ENCODE results near the gene MBNL1.
A peak's percentile ranks its signal among the peaks of the same experiment; 100 is the strongest.
"Not testable (repeated sequence)": the region's sequence is repeated elsewhere in the genome, so short reads cannot be mapped to it uniquely, and the experiment has no call there.

Gene MBNL1

DNA sequence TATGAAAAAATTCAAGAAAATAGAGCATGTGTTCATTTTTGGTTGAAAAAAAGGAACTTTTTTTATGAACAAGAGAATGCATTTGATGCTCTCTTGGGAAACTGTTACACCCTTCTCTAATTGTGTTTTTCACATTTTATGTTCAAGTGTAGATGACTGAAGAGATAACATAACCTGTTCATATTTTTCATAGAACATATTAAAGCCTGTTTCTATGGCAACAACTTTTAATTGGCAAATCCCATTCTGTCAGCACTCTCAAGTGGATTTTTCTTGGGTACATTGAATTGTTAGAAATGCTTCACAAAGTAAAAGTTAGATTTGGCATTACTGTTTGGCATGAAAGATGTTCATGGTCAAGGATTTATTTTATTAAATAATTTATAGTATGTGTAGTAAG lies 117.5 kb downstream of the MBNL1 start:
- H3K4me1 ChIP-seq (ENCODE audit: control insufficient read depth in 5 of 5, insufficient read depth in 5 of 5, low read length in 5 of 5): peaks cover 0 to 45% (median 37%) of the 10 kb centered on the region in 5 donors
- no peaks in the 10 kb centered on the region for H3K9me3 ChIP-seq (ENCODE audit: control insufficient read depth in 5 of 5, low read length in 5 of 5)
- no peak overlapping the region for H3K4me3 ChIP-seq (ENCODE audit: low read depth in 1 of 5, low read length in 5 of 5)
- peaks cover 0 to 3% (median 0%) of the 10 kb centered on the region in 5 donors for H3K36me3 ChIP-seq (ENCODE audit: control insufficient read depth in 5 of 5, insufficient read depth in 5 of 5, low read length in 5 of 5)
- peak overlapping the region; percentile 81 for H3K27ac ChIP-seq (ENCODE audit: low read depth, low read length)
- no peaks in the 10 kb centered on the region for H3K27me3 ChIP-seq (ENCODE audit: control insufficient read depth in 5 of 5, insufficient read depth in 4 of 5, low read length in 5 of 5)
- H3K9ac ChIP-seq (ENCODE audit: low read length in 5 of 5): no peak overlapping the region

DNA sequence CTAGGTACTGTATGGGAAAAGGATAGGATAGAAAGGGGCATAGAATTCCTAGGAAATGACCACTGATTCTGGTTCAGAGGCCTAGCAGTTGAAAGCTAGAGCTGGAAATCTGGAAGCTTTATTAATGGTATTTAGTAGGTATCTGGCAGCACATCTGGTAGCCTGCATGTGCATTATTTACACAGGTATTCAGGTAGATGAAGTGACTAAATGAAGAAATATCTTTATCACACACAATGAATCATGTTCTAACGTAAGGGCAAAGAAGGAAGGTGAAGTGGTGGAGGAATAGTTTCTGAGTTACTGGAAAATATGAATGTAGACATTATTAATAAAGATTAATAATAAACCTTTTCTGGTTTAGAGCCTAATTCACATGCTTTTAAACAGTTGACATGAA lies 119.9 kb downstream of the MBNL1 start:
- Histone ChIP-seq H3K27ac (ENCODE audit: low read depth, low read length) (no peak overlapping the region), H3K9ac (ENCODE audit: low read length in 5 of 5) (no peak overlapping the region), H3K4me3 (ENCODE audit: low read depth in 1 of 5, low read length in 5 of 5) (no peak overlapping the region), H3K4me1 (ENCODE audit: control insufficient read depth in 5 of 5, insufficient read depth in 5 of 5, low read length in 5 of 5) (peaks cover 0 to 54% (median 40%) of the 10 kb centered on the region in 5 donors), H3K36me3 (ENCODE audit: control insufficient read depth in 5 of 5, insufficient read depth in 5 of 5, low read length in 5 of 5) (peaks cover 0 to 3% (median 0%) of the 10 kb centered on the region in 5 donors), H3K9me3 (ENCODE audit: control insufficient read depth in 5 of 5, low read length in 5 of 5) (no peaks in the 10 kb centered on the region), H3K27me3 (ENCODE audit: control insufficient read depth in 5 of 5, insufficient read depth in 4 of 5, low read length in 5 of 5) (no peaks in the 10 kb centered on the region)

DNA sequence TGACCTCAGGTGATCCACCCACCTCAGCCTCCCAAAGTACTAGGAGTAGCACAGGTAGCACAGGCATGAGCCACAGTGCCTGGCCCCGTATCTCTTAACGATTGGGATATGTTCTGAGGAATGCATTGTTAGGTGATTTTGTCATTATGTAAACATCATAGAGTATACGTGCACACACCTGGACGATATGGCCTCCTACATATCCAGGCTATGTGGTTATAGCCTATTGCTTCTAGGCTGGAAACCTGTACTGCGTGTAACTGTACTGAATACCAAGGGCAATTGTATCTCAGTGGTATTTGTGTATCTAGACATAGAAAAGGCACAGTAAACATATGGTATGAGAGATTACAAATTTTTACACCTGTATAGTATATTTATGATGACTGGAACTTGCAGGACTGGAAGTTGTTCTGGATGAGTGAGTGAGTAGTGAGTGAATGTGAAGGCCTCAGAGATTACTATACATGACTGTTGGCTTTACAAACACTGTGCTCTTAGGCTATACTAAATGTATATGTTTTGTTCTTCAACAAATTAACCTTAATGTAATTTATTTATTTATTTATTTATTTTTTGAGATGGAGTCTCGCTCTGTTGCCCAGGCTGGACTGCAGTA lies 120.7 kb downstream of the MBNL1 start:
- Histone ChIP-seq H3K4me3 (ENCODE audit: low read depth in 1 of 5, low read length in 5 of 5) (no peak overlapping the region), H3K9me3 (ENCODE audit: control insufficient read depth in 5 of 5, low read length in 5 of 5) (no peaks in the 10 kb centered on the region), H3K9ac (ENCODE audit: low read length in 5 of 5) (no peak overlapping the region), H3K36me3 (ENCODE audit: control insufficient read depth in 5 of 5, insufficient read depth in 5 of 5, low read length in 5 of 5) (peaks cover 0 to 3% (median 2%) of the 10 kb centered on the region in 5 donors), H3K27me3 (ENCODE audit: control insufficient read depth in 5 of 5, insufficient read depth in 4 of 5, low read length in 5 of 5) (no peaks in the 10 kb centered on the region), H3K4me1 (ENCODE audit: control insufficient read depth in 5 of 5, insufficient read depth in 5 of 5, low read length in 5 of 5) (peaks cover 0 to 49% (median 36%) of the 10 kb centered on the region in 5 donors), H3K27ac (ENCODE audit: low read depth, low read length) (no peak overlapping the region)

DNA sequence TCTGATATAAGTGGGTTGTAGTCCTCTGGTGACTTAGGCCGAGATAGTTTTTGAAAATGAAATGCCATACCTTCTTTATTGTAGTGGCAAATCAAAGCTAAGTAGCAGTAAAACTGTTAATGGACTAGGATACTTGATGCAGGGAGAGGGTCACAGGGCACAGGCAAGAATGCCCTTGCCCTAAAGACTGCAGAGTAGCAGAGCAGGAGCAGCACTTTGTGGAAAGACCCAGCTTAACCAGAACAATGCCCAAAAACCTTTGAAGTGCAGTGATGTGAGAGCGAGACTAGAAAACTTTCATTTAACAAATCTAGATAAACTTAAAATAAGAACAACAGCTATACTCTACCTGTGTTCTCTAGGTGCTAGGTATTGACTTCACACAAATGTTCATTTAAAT lies 121.9 kb downstream of the MBNL1 start:
- peaks cover 0 to 3% (median 2%) of the 10 kb centered on the region in 5 donors for H3K36me3 ChIP-seq (ENCODE audit: control insufficient read depth in 5 of 5, insufficient read depth in 5 of 5, low read length in 5 of 5)
- H3K9ac ChIP-seq (ENCODE audit: low read length in 5 of 5): peak overlapping the region in 1 of 5 donors; percentile 46
- no peak overlapping the region for H3K4me3 ChIP-seq (ENCODE audit: low read depth in 1 of 5, low read length in 5 of 5)
- no peak overlapping the region for H3K27ac ChIP-seq (ENCODE audit: low read depth, low read length)
- H3K9me3 ChIP-seq (ENCODE audit: control insufficient read depth in 5 of 5, low read length in 5 of 5): no peaks in the 10 kb centered on the region
- H3K4me1 ChIP-seq (ENCODE audit: control insufficient read depth in 5 of 5, insufficient read depth in 5 of 5, low read length in 5 of 5): peaks cover 0 to 49% (median 29%) of the 10 kb centered on the region in 5 donors
- no peaks in the 10 kb centered on the region for H3K27me3 ChIP-seq (ENCODE audit: control insufficient read depth in 5 of 5, insufficient read depth in 4 of 5, low read length in 5 of 5)

DNA sequence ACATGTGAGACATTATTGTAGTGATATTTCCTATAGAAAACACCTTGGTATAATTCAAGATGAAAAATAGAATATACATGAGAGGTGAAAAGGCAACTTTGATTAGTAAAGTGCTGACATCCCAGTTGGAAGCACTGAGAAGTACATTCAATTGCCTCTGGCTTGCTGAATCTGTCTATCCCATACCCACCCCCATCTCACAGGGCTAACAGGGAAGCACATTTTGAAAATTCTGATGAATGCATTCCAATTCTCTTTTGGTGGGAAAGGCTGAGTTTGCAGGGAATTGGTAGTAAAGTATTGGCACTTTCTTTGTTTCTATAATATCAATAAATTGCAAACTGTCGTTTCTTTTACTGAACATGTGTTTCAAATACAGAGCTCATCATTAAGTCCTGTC lies 122.9 kb downstream of the MBNL1 start:
- peaks cover 0 to 43% (median 23%) of the 10 kb centered on the region in 5 donors for H3K4me1 ChIP-seq (ENCODE audit: control insufficient read depth in 5 of 5, insufficient read depth in 5 of 5, low read length in 5 of 5)
- H3K4me3 ChIP-seq (ENCODE audit: low read depth in 1 of 5, low read length in 5 of 5): no peak overlapping the region
- peaks cover 0 to 7% (median 2%) of the 10 kb centered on the region in 5 donors for H3K36me3 ChIP-seq (ENCODE audit: control insufficient read depth in 5 of 5, insufficient read depth in 5 of 5, low read length in 5 of 5)
- H3K9me3 ChIP-seq (ENCODE audit: control insufficient read depth in 5 of 5, low read length in 5 of 5): no peaks in the 10 kb centered on the region
- H3K9ac ChIP-seq (ENCODE audit: low read length in 5 of 5): no peak overlapping the region
- H3K27me3 ChIP-seq (ENCODE audit: control insufficient read depth in 5 of 5, insufficient read depth in 4 of 5, low read length in 5 of 5): no peaks in the 10 kb centered on the region
- H3K27ac ChIP-seq (ENCODE audit: low read depth, low read length): no peak overlapping the region

DNA sequence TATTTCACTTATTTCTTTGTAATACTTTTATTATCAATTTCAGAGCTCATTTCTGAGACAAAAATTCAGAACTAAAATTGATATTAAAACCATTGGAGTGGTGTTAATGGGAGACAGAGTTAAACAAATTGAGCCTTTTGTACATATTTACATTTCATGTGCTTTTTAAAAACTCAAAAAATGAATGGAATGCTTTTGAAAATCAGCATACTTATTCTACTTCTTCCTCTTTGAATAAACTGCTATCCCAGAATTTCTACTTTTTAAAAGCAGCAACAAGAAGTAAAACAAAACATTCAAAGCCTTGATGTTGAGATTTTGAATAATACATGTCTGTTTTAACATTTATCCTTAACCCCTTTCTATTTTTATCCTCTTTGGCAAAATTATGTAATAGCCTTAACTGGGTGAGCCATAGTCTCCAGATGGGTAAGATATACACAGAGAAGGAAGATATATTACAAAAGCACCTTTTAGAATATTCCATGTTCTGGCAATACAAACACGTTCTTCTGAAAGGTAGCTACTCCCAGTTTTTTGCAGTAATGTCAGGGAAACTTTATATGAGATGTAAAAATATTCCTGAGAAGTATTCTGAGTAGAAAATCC lies 123.6 kb downstream of the MBNL1 start:
- peak overlapping the region; percentile 48 for H3K27ac ChIP-seq (ENCODE audit: low read depth, low read length)

DNA sequence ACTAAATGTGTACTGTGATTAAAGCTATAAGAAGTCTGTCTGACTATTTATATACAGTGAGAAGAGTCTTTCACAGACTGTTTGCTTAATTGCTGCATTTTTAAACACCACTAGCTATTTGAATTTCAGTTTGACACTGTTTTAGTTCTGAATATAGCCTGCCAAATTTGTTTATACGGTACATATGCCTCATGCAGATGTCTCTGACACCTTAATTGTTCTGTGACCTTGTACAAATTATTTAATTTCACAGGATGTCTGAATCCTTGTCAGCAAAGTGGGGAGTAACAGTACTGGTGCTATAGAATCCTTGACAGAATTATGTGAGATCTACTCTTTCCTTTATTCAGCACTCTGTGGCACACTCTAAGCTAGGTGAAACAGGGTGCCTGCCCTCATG lies 125.5 kb downstream of the MBNL1 start:
- no peak overlapping the region for H3K27ac ChIP-seq (ENCODE audit: low read depth, low read length)
- no peaks in the 10 kb centered on the region for H3K27me3 ChIP-seq (ENCODE audit: control insufficient read depth in 5 of 5, insufficient read depth in 4 of 5, low read length in 5 of 5)
- H3K36me3 ChIP-seq (ENCODE audit: control insufficient read depth in 5 of 5, insufficient read depth in 5 of 5, low read length in 5 of 5): peaks cover 0 to 6% (median 2%) of the 10 kb centered on the region in 5 donors
- no peak overlapping the region for H3K9ac ChIP-seq (ENCODE audit: low read length in 5 of 5)
- no peaks in the 10 kb centered on the region for H3K9me3 ChIP-seq (ENCODE audit: control insufficient read depth in 5 of 5, low read length in 5 of 5)
- peaks cover 0 to 46% (median 33%) of the 10 kb centered on the region in 5 donors for H3K4me1 ChIP-seq (ENCODE audit: control insufficient read depth in 5 of 5, insufficient read depth in 5 of 5, low read length in 5 of 5)
- no peak overlapping the region for H3K4me3 ChIP-seq (ENCODE audit: low read depth in 1 of 5, low read length in 5 of 5)

More for the DNA sequence above, 123.6 kb downstream of the MBNL1 start:
- Histone ChIP-seq H3K36me3 (ENCODE audit: control insufficient read depth in 5 of 5, insufficient read depth in 5 of 5, low read length in 5 of 5) (peaks cover 0 to 7% (median 2%) of the 10 kb centered on the region in 5 donors), H3K4me1 (ENCODE audit: control insufficient read depth in 5 of 5, insufficient read depth in 5 of 5, low read length in 5 of 5) (peaks cover 0 to 40% (median 23%) of the 10 kb centered on the region in 5 donors), H3K9ac (ENCODE audit: low read length in 5 of 5) (no peak overlapping the region), H3K4me3 (ENCODE audit: low read depth in 1 of 5, low read length in 5 of 5) (no peak overlapping the region), H3K27me3 (ENCODE audit: control insufficient read depth in 5 of 5, insufficient read depth in 4 of 5, low read length in 5 of 5) (no peaks in the 10 kb centered on the region), H3K9me3 (ENCODE audit: control insufficient read depth in 5 of 5, low read length in 5 of 5) (no peaks in the 10 kb centered on the region)

DNA sequence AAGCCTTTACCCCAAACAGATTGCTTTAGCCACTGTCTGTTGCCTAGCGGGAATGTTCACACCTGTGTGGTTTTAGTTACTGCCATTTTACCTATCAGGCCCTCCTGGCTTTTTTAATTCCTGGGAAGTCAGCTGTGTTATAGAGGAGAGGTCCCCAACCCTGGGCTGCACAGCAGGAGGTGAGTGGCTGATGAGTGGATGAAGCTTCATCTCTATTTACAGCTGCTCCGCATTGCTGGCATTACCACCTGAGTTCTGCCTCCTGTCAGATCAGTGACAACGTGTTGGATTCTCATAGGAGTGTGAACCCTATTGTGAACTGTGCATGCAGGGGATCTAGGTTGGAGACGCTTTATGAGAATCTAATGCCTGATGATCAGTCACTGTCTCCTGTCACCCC lies 127.0 kb downstream of the MBNL1 start:
- no peak overlapping the region for H3K27ac ChIP-seq (ENCODE audit: low read depth, low read length)

DNA sequence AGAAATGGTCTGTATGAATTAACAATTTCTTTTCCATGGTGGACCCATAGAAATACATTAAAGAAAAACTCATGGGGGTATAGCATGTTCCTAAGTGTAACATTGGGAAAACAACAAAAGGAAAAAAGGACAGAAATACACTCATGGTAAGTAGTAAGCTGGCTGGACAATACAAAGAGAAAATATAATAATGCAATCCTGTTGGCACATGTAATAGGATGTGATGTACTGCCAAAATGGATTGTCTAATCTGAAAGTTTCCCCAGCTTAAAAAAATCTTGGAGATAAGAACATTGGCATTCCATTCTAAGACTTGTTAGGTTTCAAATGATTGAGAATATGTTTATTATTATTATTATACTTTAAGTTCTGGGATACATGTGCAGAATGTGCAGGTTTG lies 128.1 kb downstream of the MBNL1 start:
- H3K27me3 ChIP-seq (ENCODE audit: control insufficient read depth in 5 of 5, insufficient read depth in 4 of 5, low read length in 5 of 5): no peaks in the 10 kb centered on the region
- no peak overlapping the region for H3K9ac ChIP-seq (ENCODE audit: low read length in 5 of 5)
- peaks cover 0 to 4% (median 2%) of the 10 kb centered on the region in 5 donors for H3K36me3 ChIP-seq (ENCODE audit: control insufficient read depth in 5 of 5, insufficient read depth in 5 of 5, low read length in 5 of 5)
- no peaks in the 10 kb centered on the region for H3K9me3 ChIP-seq (ENCODE audit: control insufficient read depth in 5 of 5, low read length in 5 of 5)
- no peak overlapping the region for H3K4me3 ChIP-seq (ENCODE audit: low read depth in 1 of 5, low read length in 5 of 5)
- peak overlapping the region; percentile 18 for H3K27ac ChIP-seq (ENCODE audit: low read depth, low read length)
- H3K4me1 ChIP-seq (ENCODE audit: control insufficient read depth in 5 of 5, insufficient read depth in 5 of 5, low read length in 5 of 5): peaks cover 0 to 58% (median 43%) of the 10 kb centered on the region in 5 donors

More for the DNA sequence above, 127.0 kb downstream of the MBNL1 start:
- Histone ChIP-seq H3K9me3 (ENCODE audit: control insufficient read depth in 5 of 5, low read length in 5 of 5) (no peaks in the 10 kb centered on the region), H3K4me3 (ENCODE audit: low read depth in 1 of 5, low read length in 5 of 5) (no peak overlapping the region), H3K27me3 (ENCODE audit: control insufficient read depth in 5 of 5, insufficient read depth in 4 of 5, low read length in 5 of 5) (no peaks in the 10 kb centered on the region), H3K36me3 (ENCODE audit: control insufficient read depth in 5 of 5, insufficient read depth in 5 of 5, low read length in 5 of 5) (peaks cover 0 to 4% (median 2%) of the 10 kb centered on the region in 5 donors), H3K4me1 (ENCODE audit: control insufficient read depth in 5 of 5, insufficient read depth in 5 of 5, low read length in 5 of 5) (peaks cover 0 to 58% (median 48%) of the 10 kb centered on the region in 5 donors), H3K9ac (ENCODE audit: low read length in 5 of 5) (no peak overlapping the region)

DNA sequence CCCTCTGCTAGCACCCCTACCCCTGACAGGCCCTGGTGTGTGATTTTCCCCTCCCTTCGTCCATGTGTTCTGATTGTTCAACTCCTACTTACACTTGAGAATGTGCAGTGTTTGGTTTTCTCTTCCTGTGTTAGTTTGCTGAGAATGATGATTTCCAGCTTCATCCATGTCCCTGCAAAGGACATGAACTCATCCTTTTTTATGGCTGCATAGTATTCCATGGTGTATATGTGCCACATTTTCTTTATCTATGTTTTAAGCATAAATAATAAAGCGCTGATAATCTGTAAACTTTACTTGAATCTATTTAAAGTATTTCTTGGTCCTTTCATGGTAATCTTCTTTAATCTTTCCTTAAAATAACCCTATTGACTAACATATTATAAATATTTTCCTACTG lies 128.6 kb downstream of the MBNL1 start:
- not testable (repeated sequence) for H3K4me3 ChIP-seq (ENCODE audit: low read depth in 1 of 5, low read length in 5 of 5); H3K36me3 ChIP-seq (ENCODE audit: control insufficient read depth in 5 of 5, insufficient read depth in 5 of 5, low read length in 5 of 5); H3K27ac ChIP-seq (ENCODE audit: low read depth, low read length); H3K9ac ChIP-seq (ENCODE audit: low read length in 5 of 5); H3K27me3 ChIP-seq (ENCODE audit: control insufficient read depth in 5 of 5, insufficient read depth in 4 of 5, low read length in 5 of 5); H3K9me3 ChIP-seq (ENCODE audit: control insufficient read depth in 5 of 5, low read length in 5 of 5)
- peaks cover 0 to 54% (median 38%) of the 10 kb centered on the region in 5 donors for H3K4me1 ChIP-seq (ENCODE audit: control insufficient read depth in 5 of 5, insufficient read depth in 5 of 5, low read length in 5 of 5)

All from subcutaneous abdominal adipose tissue (tissue), 5 donors.